HL-60 (cell line): ENCODE measurements around the gene NAPSA.

Experiments
- DNase-seq, 2 experiments: peaks; one replicate each; pipeline ENCODE4 v3.0.0-alpha.2; 2010 to 2020; ENCODE audit warnings: low read depth in 1 of 2, low spot score in 1 of 2
- H3K27ac ChIP-seq: fragments of 250-450 bp; sonication (Bioruptor Pico); replicated peaks from 2 replicates; pipeline ENCODE4 v1.5.1; 2020; ENCODE audit warnings: mild to moderate bottlenecking, moderate library complexity
- H3K27me3 ChIP-seq: fragments of 250-450 bp; sonication (Bioruptor Pico); 2 replicates; pipeline ENCODE4 v1.5.1; 2021; ENCODE audit warnings: mild to moderate bottlenecking, moderate library complexity; ENCODE audit not compliant: insufficient read depth, poor library complexity, severe bottlenecking
- H3K4me3 ChIP-seq: replicated peaks from 2 replicates; pipeline ENCODE4 v1.5.1; 2011; ENCODE audit warnings: mild to moderate bottlenecking, control low read depth, low read length; ENCODE audit not compliant: insufficient read depth
- CTCF ChIP-seq: IDR thresholded peaks from one replicate; pipeline ENCODE4 v1.5.1; 2011; ENCODE audit warnings: low read length, control low read depth, inconsistent platforms; ENCODE audit not compliant: insufficient read depth
- GABPA ChIP-seq: IDR thresholded peaks from 2 replicates; pipeline ENCODE4 v1.6.1; 2012; ENCODE audit warnings: low read depth
- POLR2AphosphoS5 ChIP-seq: IDR thresholded peaks from 2 replicates; pipeline ENCODE4 v1.6.1; 2012; ENCODE audit warnings: low read depth
- REST ChIP-seq: IDR thresholded peaks from 2 replicates; pipeline ENCODE4 v1.6.1; 2012; ENCODE audit warnings: low read depth; ENCODE audit not compliant: insufficient replicate concordance
- SPI1 ChIP-seq: IDR thresholded peaks from 2 replicates; pipeline ENCODE4 v1.6.1; 2012; ENCODE audit warnings: low read depth, mild to moderate bottlenecking, borderline replicate concordance

The NAPSA gene

GRCh38 chr19:50312967-50313811, 52.2 kb downstream of the NAPSA start:
- TF ChIP-seq POLR2AphosphoS5 (no peak), SPI1 (no peak), REST (no peak), GABPA (no peak), CTCF (no peak)
- peaks cover 27% of the 10 kb centered on the region for H3K27me3 ChIP-seq
- no peak for DNase-seq
- no peak overlapping the region for H3K27ac ChIP-seq
- no peak overlapping the region for H3K4me3 ChIP-seq

- H3K27ac ChIP-seq, result no peak overlapping the region
Measured at GRCh38 chr19:50311723-50312635, 53.5 kb downstream of the NAPSA start.

More at GRCh38 chr19:50311723-50312635, 53.5 kb downstream of the NAPSA start:
- no peak for DNase-seq
- H3K4me3 ChIP-seq, result no peak overlapping the region
- TF ChIP-seq GABPA, result no peak
- TF ChIP-seq POLR2AphosphoS5, result no peak
- no peak for TF ChIP-seq SPI1
- no peak for TF ChIP-seq REST
- TF ChIP-seq CTCF, result no peak
- peaks cover 27% of the 10 kb centered on the region for H3K27me3 ChIP-seq
